Ramos (cell line): ENCODE data around the gene CPSF4L.

Source experiments
- in situ Hi-C: fragments of 300-500 bp; cut with MboI; formaldehyde crosslinking; loops from one replicate; pipeline ENCODE4 v1.14.3; 2022; ENCODE audit warnings: low sequenced_read_pairs; ENCODE audit not compliant: unreplicated experiment

Gene CPSF4L

DNA sequence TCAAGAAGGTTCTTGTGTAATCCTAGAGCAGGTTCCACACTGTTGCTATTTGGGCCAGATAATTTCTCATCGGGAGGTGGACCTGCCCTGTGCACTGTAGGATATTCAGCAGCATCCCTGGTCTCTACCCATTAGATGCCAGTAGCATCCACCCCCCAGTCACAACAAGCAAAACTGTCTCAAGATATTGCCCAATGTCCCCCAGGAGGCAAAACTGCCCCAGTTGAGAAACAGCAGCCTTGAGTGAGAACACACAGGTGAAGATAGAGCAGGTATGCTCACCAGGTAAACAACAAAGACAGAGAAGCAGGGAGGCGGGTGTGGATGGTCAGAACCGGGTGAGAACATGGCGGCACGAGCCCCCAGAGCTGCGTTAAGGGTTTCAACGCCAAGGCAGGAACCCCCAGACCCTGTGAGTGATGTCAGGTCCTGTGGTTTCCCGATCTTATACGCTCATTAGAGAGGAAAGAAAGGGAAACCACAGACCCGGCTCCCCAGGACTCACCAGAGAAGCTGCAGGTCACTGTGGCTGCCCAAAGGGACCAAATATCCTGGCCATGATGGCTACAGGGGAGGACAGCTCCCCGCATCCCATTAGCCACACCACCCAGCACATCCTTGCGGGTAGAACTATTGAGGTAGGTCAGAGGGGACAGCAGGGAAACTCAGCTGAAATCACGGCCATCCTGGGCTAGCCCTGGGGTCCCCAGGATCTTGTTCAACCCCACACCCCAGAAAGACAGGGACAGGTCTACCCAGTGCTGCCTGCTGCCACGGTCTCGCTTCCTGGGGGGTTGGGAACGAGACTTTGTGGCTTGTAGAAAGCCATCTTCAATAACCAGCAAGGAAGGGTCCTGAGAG is 28.9 kb upstream of the CPSF4L start:
- in situ Hi-C loops: no loop called here

DNA sequence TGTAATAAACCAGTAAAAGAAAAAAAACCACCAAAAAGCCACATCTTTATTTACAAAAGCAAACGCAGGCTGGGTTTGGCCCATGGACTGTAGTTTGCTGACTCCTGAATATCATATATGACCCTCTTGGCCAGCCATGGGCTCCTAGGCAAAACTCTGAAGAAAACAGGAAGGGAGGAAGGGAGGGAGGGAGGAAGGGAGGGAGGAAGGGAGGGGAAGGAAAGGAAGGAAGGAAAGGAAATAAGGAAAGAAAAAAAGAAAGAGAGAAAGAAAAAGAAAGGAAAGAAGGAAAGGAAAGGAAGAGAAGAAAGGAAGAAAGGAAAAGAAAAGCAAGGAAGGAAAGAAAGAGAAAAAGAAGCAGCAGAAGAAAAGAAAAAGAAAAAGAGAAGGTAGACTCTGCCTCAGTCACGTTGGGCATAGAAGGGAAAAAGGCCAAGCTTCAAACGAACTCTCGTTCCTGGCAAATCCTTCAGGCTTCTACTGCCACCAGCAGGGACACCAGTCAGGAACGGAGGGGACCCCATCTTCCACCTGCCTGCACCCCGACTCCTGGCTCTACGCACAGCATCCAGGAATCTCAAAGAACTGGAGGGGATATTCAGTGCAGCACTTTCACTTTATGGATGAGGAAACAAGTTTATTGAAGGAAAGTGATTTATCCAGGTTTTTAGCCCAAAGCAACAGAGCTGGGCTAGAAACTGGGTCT is 28.0 kb upstream of the CPSF4L start:
- in situ Hi-C loops: no loop called here

GRCh38 chr17:73288534-73289302 is 27.0 kb upstream of the CPSF4L start:
- in situ Hi-C loops: no loop called here

DNA sequence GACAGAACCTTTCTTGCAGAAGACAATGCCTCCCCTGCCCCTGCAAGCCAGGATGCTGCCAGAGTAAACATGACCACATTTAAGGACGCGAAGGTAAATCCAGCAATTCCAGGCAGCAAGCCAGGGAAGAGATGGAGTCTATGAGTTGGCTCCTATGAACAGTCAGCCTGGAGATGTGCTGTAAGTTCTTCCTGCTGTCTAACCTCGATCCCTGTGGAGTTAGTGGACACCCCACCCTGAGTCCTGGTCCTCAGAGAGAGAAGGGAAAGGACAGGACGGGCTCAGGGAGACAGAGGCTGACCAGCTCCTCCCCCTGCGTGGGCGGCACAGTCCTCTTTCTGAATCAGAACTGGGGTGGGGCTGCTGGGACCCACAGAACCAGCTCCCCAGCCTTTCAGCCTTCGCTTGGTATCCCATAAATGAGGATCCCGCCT is 25.2 kb upstream of the CPSF4L start:
- in situ Hi-C loops: no loop called here

- in situ Hi-C loops: no loop called here
Measured at GRCh38 chr17:73285916-73286862, 24.5 kb upstream of the CPSF4L start.

DNA sequence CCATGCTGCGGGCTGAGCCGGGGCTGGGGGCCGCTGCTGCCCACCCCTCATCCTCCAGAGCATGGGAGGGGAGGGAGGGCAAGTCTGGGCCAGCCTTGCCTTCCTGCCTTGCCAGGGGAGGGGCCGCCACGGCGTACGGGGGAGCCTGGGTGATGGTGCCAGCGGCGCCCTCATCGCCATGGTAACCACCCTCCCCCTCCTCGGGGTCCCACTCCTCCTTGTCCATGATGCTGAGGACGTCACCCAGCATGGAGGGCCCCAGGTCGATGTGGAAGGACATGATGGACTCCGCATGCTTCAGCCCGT is 23.9 kb upstream of the CPSF4L start:
- in situ Hi-C loops: no loop called here

GRCh38 chr17:73284906-73285602 is 23.4 kb upstream of the CPSF4L start:
- in situ Hi-C loops: no loop called here

GRCh38 chr17:73284354-73284753 is 22.7 kb upstream of the CPSF4L start:
- in situ Hi-C loops: no loop called here

- in situ Hi-C loops: no loop called here
Measured at GRCh38 chr17:73283841-73284282, 22.2 kb upstream of the CPSF4L start.

DNA sequence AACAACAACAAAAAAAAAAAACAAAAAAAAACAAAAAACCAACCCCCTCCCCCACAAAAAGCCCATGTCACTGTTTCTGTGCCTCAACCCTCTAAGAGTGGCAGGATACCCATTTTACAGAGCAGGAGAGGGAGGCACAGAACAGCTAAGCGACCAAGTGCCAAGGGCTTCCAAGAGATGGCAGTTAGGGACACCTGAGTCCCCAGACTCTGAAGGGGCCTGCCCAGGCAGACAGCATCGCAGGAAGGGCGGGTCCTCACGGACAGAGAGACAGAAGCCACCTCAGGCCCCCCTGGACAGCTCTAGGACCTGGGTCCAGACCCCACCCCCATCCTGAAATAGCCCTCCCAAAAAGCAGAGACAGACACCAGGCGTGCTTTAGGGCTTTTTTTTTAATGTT is 21.6 kb upstream of the CPSF4L start:
- in situ Hi-C loops: no loop called here

- in situ Hi-C loops: no loop called here
Measured at GRCh38 chr17:73282629-73283028, 20.9 kb upstream of the CPSF4L start.

DNA sequence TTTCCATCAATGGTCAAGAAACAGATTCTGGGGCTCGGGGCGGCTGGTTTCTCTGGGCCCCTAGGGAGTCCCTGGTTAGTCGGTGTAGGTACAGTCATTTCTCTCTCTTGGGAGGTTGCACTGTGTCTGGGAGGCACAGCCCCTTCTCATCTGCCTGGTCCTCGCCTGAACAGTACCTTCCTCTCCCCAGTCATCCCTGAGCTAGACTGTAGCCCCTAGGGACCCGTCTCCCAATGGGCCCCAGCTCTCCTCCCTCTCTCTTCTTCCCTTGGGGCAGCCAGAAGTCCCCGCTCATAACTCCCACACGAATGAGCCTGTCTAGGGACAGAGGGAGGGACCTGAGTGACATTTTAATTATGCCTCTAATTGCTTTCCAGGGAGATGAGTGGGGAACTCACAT is 20.2 kb upstream of the CPSF4L start:
- in situ Hi-C loops: no loop called here

DNA sequence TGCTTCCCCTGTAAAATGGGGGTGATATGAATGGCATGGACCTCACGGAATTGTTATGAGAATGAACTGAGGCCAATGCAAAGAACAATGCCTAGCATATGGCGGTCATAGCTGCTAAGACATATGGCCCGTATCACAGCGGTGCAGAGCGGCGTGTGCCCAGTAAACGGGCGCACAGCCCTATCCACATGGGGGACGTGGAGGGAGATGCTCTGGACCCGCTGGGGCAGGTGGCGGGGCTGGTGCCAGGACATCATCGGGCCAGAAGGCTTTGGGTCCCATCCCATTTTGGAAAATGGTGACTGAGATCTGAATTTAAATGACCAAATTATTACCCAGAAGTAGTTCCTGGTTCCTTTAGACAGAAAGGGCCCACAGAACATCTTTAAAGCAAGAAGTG is 18.5 kb upstream of the CPSF4L start:
- in situ Hi-C loops: no loop called here

- in situ Hi-C loops: no loop called here
Measured at GRCh38 chr17:73279704-73280103, 18.0 kb upstream of the CPSF4L start.

GRCh38 chr17:73278465-73279453 is 17.1 kb upstream of the CPSF4L start:
- in situ Hi-C loops: no loop called here

- in situ Hi-C loops: no loop called here
Measured at GRCh38 chr17:73278049-73278464, 16.4 kb upstream of the CPSF4L start.

DNA sequence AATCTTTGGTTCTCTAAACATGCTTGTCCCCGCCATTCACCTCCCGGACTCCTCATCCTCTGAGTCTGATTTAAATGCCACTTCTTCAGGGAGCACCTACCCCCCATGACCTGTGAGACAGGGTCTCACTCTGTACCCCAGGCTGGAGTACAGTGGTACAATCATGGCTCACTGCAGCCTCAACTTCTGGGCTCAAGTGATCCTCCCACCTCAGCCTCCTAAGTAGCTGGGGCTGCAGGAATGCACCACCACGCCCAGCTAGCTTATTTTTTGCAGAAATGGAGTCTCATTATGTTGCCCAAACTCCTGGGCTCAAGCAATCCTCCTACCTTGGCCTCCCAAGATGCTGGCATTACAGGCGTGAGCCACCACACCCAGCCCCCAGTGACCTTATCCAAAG is 12.8 kb upstream of the CPSF4L start:
- in situ Hi-C loops: no loop called here

DNA sequence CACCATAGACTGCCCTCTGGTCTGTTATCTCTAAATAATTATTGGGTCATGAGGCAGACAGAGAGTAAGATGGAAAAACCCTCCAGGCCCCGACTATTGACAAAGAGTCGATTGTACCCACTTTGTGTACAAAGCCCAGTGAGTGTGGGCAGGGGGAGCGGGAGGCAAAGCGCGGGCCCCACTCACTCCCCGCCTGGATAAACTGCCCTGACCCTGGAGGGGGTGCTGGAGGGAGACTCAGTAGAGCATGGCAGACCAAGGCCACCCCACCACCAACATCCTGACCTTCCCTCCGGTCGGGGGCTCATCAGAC is 11.2 kb upstream of the CPSF4L start:
- in situ Hi-C loops: no loop called here
